Activated naive CD8-positive, alpha-beta T cell treated with anti-CD3 and anti-CD28 coated beads, Interleukin-2, amount 50 U/mL, for 24 hours (primary cell): Measurements from ENCODE around the gene THAP11.
A peak's percentile ranks its signal among the peaks of the same experiment; 100 is the strongest.

Experiments used
- ATAC-seq: fragments of 150-1000 bp; cut with Tn5 transposase; one replicate; pipeline ENCODE4 v1.10.0; 2021
- DNase-seq: peaks from one replicate; pipeline ENCODE4 v3.0.0; 2021
- H3K27ac Mint-ChIP-seq: one replicate; pipeline ENCODE4 v1.8.0; 2021; ENCODE audit warnings: mild to moderate bottlenecking, mixed read lengths
- H3K27me3 Mint-ChIP-seq: one replicate; pipeline ENCODE4 v1.8.0; 2021; ENCODE audit warnings: mixed read lengths
- H3K36me3 Mint-ChIP-seq: one replicate; pipeline ENCODE4 v1.8.0; 2021; ENCODE audit warnings: low read depth, mixed read lengths
- H3K4me1 Mint-ChIP-seq: one replicate; pipeline ENCODE4 v1.8.0; 2021; ENCODE audit warnings: mixed read lengths
- H3K4me3 Mint-ChIP-seq: one replicate; pipeline ENCODE4 v1.8.0; 2021; ENCODE audit warnings: mild to moderate bottlenecking, moderate library complexity, mixed read lengths
- H3K9me3 Mint-ChIP-seq: one replicate; pipeline ENCODE4 v1.8.0; 2021; ENCODE audit warnings: mixed read lengths

Gene THAP11

GRCh38 chr16:67880584-67880983 is 38.5 kb downstream of the THAP11 start:
- DNase-seq (no peak), ATAC-seq (no peak)
- Mint-ChIP-seq H3K9me3 (no peaks in the 10 kb centered on the region), H3K4me1 (peaks cover under 1% of the 10 kb centered on the region), H3K27me3 (no peaks in the 10 kb centered on the region), H3K36me3 (peaks cover 18% of the 10 kb centered on the region), H3K27ac (no peak overlapping the region), H3K4me3 (no peak overlapping the region)

- no peak for ATAC-seq
- H3K9me3 Mint-ChIP-seq, result no peaks in the 10 kb centered on the region
- no peak overlapping the region for H3K4me3 Mint-ChIP-seq
- peaks cover 18% of the 10 kb centered on the region for H3K36me3 Mint-ChIP-seq
- H3K27me3 Mint-ChIP-seq, result no peaks in the 10 kb centered on the region
- H3K27ac Mint-ChIP-seq, result no peak overlapping the region
- H3K4me1 Mint-ChIP-seq, result no peaks in the 10 kb centered on the region
- no peak for DNase-seq
Measured at GRCh38 chr16:67881621-67882161, 39.6 kb downstream of the THAP11 start.

- no peaks in the 10 kb centered on the region for H3K9me3 Mint-ChIP-seq
- no peaks in the 10 kb centered on the region for H3K4me1 Mint-ChIP-seq
- no peak overlapping the region for H3K4me3 Mint-ChIP-seq
- no peak overlapping the region for H3K27ac Mint-ChIP-seq
- ATAC-seq (no peak), DNase-seq (no peak)
- H3K36me3 Mint-ChIP-seq, result peaks cover 13% of the 10 kb centered on the region
- no peaks in the 10 kb centered on the region for H3K27me3 Mint-ChIP-seq
Measured at GRCh38 chr16:67882374-67883145, 40.4 kb downstream of the THAP11 start.

GRCh38 chr16:67883146-67883871 is 41.2 kb downstream of the THAP11 start:
- Mint-ChIP-seq H3K27ac (no peak overlapping the region), H3K4me3 (no peak overlapping the region), H3K27me3 (no peaks in the 10 kb centered on the region), H3K36me3 (peaks cover 7% of the 10 kb centered on the region), H3K9me3 (no peaks in the 10 kb centered on the region), H3K4me1 (no peaks in the 10 kb centered on the region)
- ATAC-seq (no peak), DNase-seq (no peak)

- ATAC-seq, result peak; percentile 67
- peaks cover 6% of the 10 kb centered on the region for H3K36me3 Mint-ChIP-seq
- no peak overlapping the region for H3K27ac Mint-ChIP-seq
Measured at GRCh38 chr16:67883872-67884261, 41.7 kb downstream of the THAP11 start.

GRCh38 chr16:67884684-67885083 is 42.6 kb downstream of the THAP11 start, which contains the start of gene NRN1L:
Gene NRN1L (plus strand): TSS chr16:67884885. CDS start chr16:67884904, 19 bp downstream.
- ATAC-seq, result no peak
- Mint-ChIP-seq H3K27ac (peak within 1 kb of the TSS; percentile 64), H3K9me3 (no peaks in the 10 kb centered on the region), H3K4me3 (no peak within 1 kb of the TSS), H3K27me3 (no peaks in the 10 kb centered on the region), H3K36me3 (peaks cover 5% of the 10 kb centered on the region), H3K4me1 (no peaks in the 10 kb centered on the region)
- DNase-seq, result no peak

More at GRCh38 chr16:67883872-67884261, 41.7 kb downstream of the THAP11 start:
- peak; percentile 81 for DNase-seq
- Mint-ChIP-seq H3K27me3 (no peaks in the 10 kb centered on the region), H3K4me3 (no peak overlapping the region), H3K9me3 (no peaks in the 10 kb centered on the region), H3K4me1 (no peaks in the 10 kb centered on the region)

- Mint-ChIP-seq H3K4me1 (no peaks in the 10 kb centered on the region), H3K9me3 (no peaks in the 10 kb centered on the region), H3K4me3 (no peak overlapping the region), H3K36me3 (peaks cover 5% of the 10 kb centered on the region), H3K27ac (peak overlapping the region; percentile 64), H3K27me3 (no peaks in the 10 kb centered on the region)
- no peak for DNase-seq
- no peak for ATAC-seq
Measured at GRCh38 chr16:67885545-67885944, 43.4 kb downstream of the THAP11 start.

GRCh38 chr16:67885976-67886375 is 43.9 kb downstream of the THAP11 start:
- no peaks in the 10 kb centered on the region for H3K4me1 Mint-ChIP-seq
- H3K4me3 Mint-ChIP-seq, result no peak overlapping the region
- no peaks in the 10 kb centered on the region for H3K27me3 Mint-ChIP-seq
- no peak for DNase-seq
- peak overlapping the region; percentile 64 for H3K27ac Mint-ChIP-seq
- peaks cover 5% of the 10 kb centered on the region for H3K36me3 Mint-ChIP-seq
- no peak for ATAC-seq
- H3K9me3 Mint-ChIP-seq, result no peaks in the 10 kb centered on the region

- H3K9me3 Mint-ChIP-seq, result no peaks in the 10 kb centered on the region
- H3K4me3 Mint-ChIP-seq, result no peak overlapping the region
- peaks cover 5% of the 10 kb centered on the region for H3K36me3 Mint-ChIP-seq
- no peaks in the 10 kb centered on the region for H3K4me1 Mint-ChIP-seq
- DNase-seq (no peak), ATAC-seq (no peak)
- H3K27me3 Mint-ChIP-seq, result no peaks in the 10 kb centered on the region
- H3K27ac Mint-ChIP-seq, result no peak overlapping the region
Measured at GRCh38 chr16:67886387-67886786, 44.3 kb downstream of the THAP11 start.

- DNase-seq (no peak), ATAC-seq (no peak)
- Mint-ChIP-seq H3K9me3 (no peaks in the 10 kb centered on the region), H3K27ac (no peak overlapping the region), H3K36me3 (peaks cover 3% of the 10 kb centered on the region), H3K27me3 (no peaks in the 10 kb centered on the region), H3K4me1 (peaks cover 8% of the 10 kb centered on the region), H3K4me3 (no peak overlapping the region)
Measured at GRCh38 chr16:67888331-67888730, 46.2 kb downstream of the THAP11 start.

GRCh38 chr16:67892375-67892774 is 50.3 kb downstream of the THAP11 start:
- H3K4me1 Mint-ChIP-seq, result peaks cover 36% of the 10 kb centered on the region
- DNase-seq (no peak), ATAC-seq (no peak)
- H3K36me3 Mint-ChIP-seq, result peaks cover 5% of the 10 kb centered on the region
- H3K27me3 Mint-ChIP-seq, result no peaks in the 10 kb centered on the region
- peak overlapping the region; percentile 63 for H3K27ac Mint-ChIP-seq
- H3K9me3 Mint-ChIP-seq, result no peaks in the 10 kb centered on the region
- peak overlapping the region; percentile 80 for H3K4me3 Mint-ChIP-seq

GRCh38 chr16:67892899-67893742 is 51.0 kb downstream of the THAP11 start, which contains the start of gene PSKH1:
Gene PSKH1 (plus strand): TSS chr16:67893254. CDS start chr16:67908750, 15,496 bp downstream.
- peak within 1 kb of the TSS; percentile 94 for H3K4me3 Mint-ChIP-seq
- ATAC-seq (peak; percentile 99), DNase-seq (peak; percentile 96)
- no peaks in the 10 kb centered on the region for H3K9me3 Mint-ChIP-seq
- H3K4me1 Mint-ChIP-seq, result peaks cover 36% of the 10 kb centered on the region
- peaks cover 5% of the 10 kb centered on the region for H3K36me3 Mint-ChIP-seq
- H3K27ac Mint-ChIP-seq, result peak within 1 kb of the TSS; percentile 92
- no peaks in the 10 kb centered on the region for H3K27me3 Mint-ChIP-seq
